LNCAP (cell line): Measurements from ENCODE around the gene ZNF831.

Source experiments
- TF ChIP-seq, protein P1 (sequence below): fragments of 450-650 bp; IDR thresholded peaks from 2 replicates; pipeline ENCODE4 v1.5.1; 2017; ENCODE audit warnings: mild to moderate bottlenecking

Gene ZNF831

DNA sequence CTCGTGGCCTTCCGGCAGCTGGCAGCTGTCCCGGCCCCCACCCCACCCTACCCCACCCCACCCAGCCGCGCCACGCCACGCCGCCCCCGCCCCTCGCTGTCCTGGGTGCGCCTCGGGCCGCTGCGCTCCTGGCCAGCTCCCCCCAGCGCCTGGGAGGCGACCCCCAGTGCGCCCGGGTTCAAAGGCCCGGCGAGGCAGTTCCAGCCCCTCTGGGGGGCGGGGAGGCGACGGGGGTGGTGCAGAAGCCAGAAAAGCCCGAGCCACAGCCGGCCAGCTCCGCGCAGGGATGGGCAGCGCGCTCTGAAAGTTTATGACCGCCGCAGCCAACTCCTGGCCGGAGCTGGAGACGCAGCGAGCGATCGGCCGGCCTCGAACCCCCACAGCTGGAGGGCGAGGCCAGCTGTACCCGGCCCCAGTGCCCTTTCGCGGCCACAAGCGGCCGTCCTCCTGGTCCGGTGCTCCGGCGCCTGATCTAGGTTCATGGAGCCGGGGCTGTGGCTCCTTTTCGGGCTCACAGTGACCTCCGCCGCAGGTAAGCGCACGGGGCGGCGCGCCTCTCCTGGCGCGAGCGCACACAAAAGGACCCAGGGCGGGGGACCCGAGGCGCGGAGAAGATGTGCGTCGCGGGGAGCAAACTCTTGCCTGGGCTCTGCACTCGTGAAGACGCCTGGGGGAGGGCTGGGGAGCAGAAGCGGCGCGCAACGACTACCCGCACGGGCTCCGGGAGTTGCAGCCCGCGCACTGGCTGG lies 136.9 kb downstream of the ZNF831 start, which contains the start of gene EDN3:
TSS of gene EDN3 (plus strand) at position 279 of the 749 bp plus-strand sequence. CDS start at position 481, 202 bp downstream.
- TF ChIP-seq, protein P1, sequence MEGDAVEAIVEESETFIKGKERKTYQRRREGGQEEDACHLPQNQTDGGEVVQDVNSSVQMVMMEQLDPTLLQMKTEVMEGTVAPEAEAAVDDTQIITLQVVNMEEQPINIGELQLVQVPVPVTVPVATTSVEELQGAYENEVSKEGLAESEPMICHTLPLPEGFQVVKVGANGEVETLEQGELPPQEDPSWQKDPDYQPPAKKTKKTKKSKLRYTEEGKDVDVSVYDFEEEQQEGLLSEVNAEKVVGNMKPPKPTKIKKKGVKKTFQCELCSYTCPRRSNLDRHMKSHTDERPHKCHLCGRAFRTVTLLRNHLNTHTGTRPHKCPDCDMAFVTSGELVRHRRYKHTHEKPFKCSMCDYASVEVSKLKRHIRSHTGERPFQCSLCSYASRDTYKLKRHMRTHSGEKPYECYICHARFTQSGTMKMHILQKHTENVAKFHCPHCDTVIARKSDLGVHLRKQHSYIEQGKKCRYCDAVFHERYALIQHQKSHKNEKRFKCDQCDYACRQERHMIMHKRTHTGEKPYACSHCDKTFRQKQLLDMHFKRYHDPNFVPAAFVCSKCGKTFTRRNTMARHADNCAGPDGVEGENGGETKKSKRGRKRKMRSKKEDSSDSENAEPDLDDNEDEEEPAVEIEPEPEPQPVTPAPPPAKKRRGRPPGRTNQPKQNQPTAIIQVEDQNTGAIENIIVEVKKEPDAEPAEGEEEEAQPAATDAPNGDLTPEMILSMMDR, result no peak

- TF ChIP-seq, protein P1, result no peak
Measured at GRCh38 chr20:59301343-59302007, 137.9 kb downstream of the ZNF831 start.

GRCh38 chr20:59305908-59306655 lies 142.5 kb downstream of the ZNF831 start:
- TF ChIP-seq, protein P1, result no peak

DNA sequence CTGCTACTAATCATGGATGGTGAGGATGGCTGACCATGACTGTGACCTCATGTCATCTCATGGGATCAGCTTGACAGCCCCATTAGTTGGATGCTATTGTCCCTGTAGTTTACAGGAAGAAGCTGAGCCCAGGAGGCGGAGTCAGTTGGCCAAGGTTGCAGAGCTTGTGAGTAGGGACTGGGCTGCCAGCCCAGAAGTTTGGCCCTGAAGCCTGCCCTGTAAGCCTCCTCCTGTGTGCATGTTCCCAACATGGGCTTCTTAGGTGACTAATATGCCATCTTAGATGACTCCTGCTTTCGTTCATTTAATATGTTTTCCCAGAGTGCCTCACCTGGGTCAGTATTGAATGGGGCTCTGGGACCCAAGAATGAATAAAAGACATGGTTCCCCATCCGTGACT lies 143.6 kb downstream of the ZNF831 start:
- TF ChIP-seq, protein P1, result no peak
